HG03139 (cell line): Measurements from ENCODE around the gene EPAS1.

Experiments
- ATAC-seq: cut with Tn5 transposase; IDR thresholded peaks from one replicate; pipeline ENCODE4 v1.9.1; 2021; ENCODE audit not compliant: unreplicated experiment

EPAS1 gene

GRCh38 chr2:46319711-46320110 is 22.5 kb downstream of the EPAS1 start:
- no peak for ATAC-seq

- no peak for ATAC-seq
These were observed 22.9 kb downstream of the EPAS1 start for GRCh38 chr2:46320141-46320567.

- no peak for ATAC-seq
These were observed 26.5 kb downstream of the EPAS1 start for GRCh38 chr2:46323730-46324129.

- ATAC-seq = no peak
These were observed 28.1 kb downstream of the EPAS1 start for GRCh38 chr2:46325182-46325928.

GRCh38 chr2:46326231-46326980 is 29.2 kb downstream of the EPAS1 start:
- no peak for ATAC-seq

GRCh38 chr2:46327627-46328026 is 30.4 kb downstream of the EPAS1 start:
- no peak for ATAC-seq

- ATAC-seq = no peak
These were observed 31.1 kb downstream of the EPAS1 start for GRCh38 chr2:46328291-46328690.

- ATAC-seq = no peak
These were observed 31.6 kb downstream of the EPAS1 start for GRCh38 chr2:46328829-46329228.

- no peak for ATAC-seq
These were observed 32.1 kb downstream of the EPAS1 start for GRCh38 chr2:46329340-46329739.

- ATAC-seq = no peak
These were observed 32.9 kb downstream of the EPAS1 start for GRCh38 chr2:46329803-46330775.

- no peak for ATAC-seq
These were observed 34.0 kb downstream of the EPAS1 start for GRCh38 chr2:46331109-46331766.

GRCh38 chr2:46332686-46333281 is 35.6 kb downstream of the EPAS1 start:
- no peak for ATAC-seq

GRCh38 chr2:46333912-46334311 is 36.7 kb downstream of the EPAS1 start:
- no peak for ATAC-seq

GRCh38 chr2:46334389-46335271 is 37.4 kb downstream of the EPAS1 start:
- no peak for ATAC-seq

GRCh38 chr2:46335391-46336282 is 38.4 kb downstream of the EPAS1 start:
- ATAC-seq = no peak

- ATAC-seq = no peak
These were observed 39.2 kb downstream of the EPAS1 start for GRCh38 chr2:46336283-46336959.

GRCh38 chr2:46337208-46337994 is 40.2 kb downstream of the EPAS1 start:
- ATAC-seq = no peak
